T-helper 1 cell (primary cell): ENCODE data around the gene PBX1.

Experiments
- DNase-seq, 5 donors: peaks; one replicate each; pipeline ENCODE4 v3.0.0-alpha.2; 2012 to 2020

The PBX1 gene

GRCh38 chr1:164563721-164564360 lies 4.9 kb downstream of the PBX1 start:
- no peak for DNase-seq

- no peak for DNase-seq
Observed at GRCh38 chr1:164564378-164564777, 5.4 kb downstream of the PBX1 start.

GRCh38 chr1:164565357-164565756 lies 6.4 kb downstream of the PBX1 start:
- DNase-seq: no peak

GRCh38 chr1:164567774-164568173 lies 8.8 kb downstream of the PBX1 start:
- DNase-seq: no peak

- DNase-seq: no peak
Observed at GRCh38 chr1:164569241-164569640, 10.3 kb downstream of the PBX1 start.

GRCh38 chr1:164569866-164570265 lies 10.9 kb downstream of the PBX1 start:
- no peak for DNase-seq

GRCh38 chr1:164571333-164571732 lies 12.3 kb downstream of the PBX1 start:
- DNase-seq: no peak

- no peak for DNase-seq
Observed at GRCh38 chr1:164575356-164575886, 16.4 kb downstream of the PBX1 start.

GRCh38 chr1:164576291-164577271 lies 17.6 kb downstream of the PBX1 start:
- no peak for DNase-seq

- DNase-seq: no peak
Observed at GRCh38 chr1:164577291-164577690, 18.3 kb downstream of the PBX1 start.

GRCh38 chr1:164578479-164579200 lies 19.7 kb downstream of the PBX1 start:
- DNase-seq: no peak

- DNase-seq: no peak
Observed at GRCh38 chr1:164579381-164579780, 20.4 kb downstream of the PBX1 start.

- no peak for DNase-seq
Observed at GRCh38 chr1:164581762-164582161, 22.8 kb downstream of the PBX1 start.

GRCh38 chr1:164583196-164583595 lies 24.2 kb downstream of the PBX1 start:
- no peak for DNase-seq

GRCh38 chr1:164583835-164584539 lies 25.0 kb downstream of the PBX1 start:
- no peak for DNase-seq

GRCh38 chr1:164586591-164586990 lies 27.6 kb downstream of the PBX1 start:
- no peak for DNase-seq

GRCh38 chr1:164587617-164588501 lies 28.9 kb downstream of the PBX1 start:
- no peak for DNase-seq

- no peak for DNase-seq
Observed at GRCh38 chr1:164588516-164589341, 29.7 kb downstream of the PBX1 start.

GRCh38 chr1:164589408-164589807 lies 30.4 kb downstream of the PBX1 start:
- DNase-seq: no peak

- DNase-seq: no peak
Observed at GRCh38 chr1:164589961-164590507, 31.1 kb downstream of the PBX1 start.
